ENCODE results near the gene CALM3. TPM values are rescaled to one million over a fixed set of nuclear protein-coding genes. Genes with fewer than 3 reads are reported as not detected.

Gene CALM3
- total and polyA plus RNA-seq, 7 donors = 127 to 375 (median 183) TPM

DNA sequence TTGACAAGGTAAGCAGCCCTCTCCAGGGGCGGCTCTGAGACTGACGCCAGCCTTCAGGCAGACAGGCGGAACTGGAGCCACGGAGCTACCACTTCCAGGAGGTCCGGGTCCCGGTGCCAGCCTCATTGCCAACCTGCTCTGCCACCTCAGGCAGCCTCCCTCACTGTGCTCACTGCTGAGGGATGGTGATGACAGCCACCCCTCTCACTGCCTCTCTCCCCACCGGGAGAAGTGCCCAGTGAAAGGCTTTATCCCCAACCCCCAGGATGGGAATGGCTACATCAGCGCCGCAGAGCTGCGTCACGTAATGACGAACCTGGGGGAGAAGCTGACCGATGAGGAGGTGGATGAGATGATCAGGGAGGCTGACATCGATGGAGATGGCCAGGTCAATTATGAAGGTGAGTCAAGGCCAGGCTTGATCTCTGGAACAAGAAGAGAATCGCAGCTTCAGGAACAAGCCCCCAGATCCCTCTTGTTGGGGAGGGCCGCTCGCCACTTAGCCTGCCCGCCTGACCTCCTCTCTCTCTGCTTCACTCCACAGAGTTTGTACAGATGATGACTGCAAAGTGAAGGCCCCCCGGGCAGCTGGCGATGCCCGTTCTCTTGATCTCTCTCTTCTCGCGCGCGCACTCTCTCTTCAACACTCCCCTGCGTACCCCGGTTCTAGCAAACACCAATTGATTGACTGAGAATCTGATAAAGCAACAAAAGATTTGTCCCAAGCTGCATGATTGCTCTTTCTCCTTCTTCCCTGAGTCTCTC, 7.6 kb downstream of the CALM3 start:
- Histone ChIP-seq H3K27me3 (no peaks in the 10 kb centered on the region), H3K27ac (no peak overlapping the region), H3K36me3 (peaks cover 26 to 49% (median 45%) of the 10 kb centered on the region in 4 donors), H3K4me1 (peaks cover 0 to 24% (median 20%) of the 10 kb centered on the region in 4 donors), H3K4me3 (no peak overlapping the region), H3K9me3 (no peaks in the 10 kb centered on the region)
- TF ChIP-seq POLR2A (IDR thresholded peaks at IDR 0.05) (no peak), POLR2AphosphoS5 (IDR thresholded peaks at IDR 0.05) (no peak), EP300 (IDR thresholded peaks at IDR 0.05) (no peak)
- TF ChIP-seq, protein P1, sequence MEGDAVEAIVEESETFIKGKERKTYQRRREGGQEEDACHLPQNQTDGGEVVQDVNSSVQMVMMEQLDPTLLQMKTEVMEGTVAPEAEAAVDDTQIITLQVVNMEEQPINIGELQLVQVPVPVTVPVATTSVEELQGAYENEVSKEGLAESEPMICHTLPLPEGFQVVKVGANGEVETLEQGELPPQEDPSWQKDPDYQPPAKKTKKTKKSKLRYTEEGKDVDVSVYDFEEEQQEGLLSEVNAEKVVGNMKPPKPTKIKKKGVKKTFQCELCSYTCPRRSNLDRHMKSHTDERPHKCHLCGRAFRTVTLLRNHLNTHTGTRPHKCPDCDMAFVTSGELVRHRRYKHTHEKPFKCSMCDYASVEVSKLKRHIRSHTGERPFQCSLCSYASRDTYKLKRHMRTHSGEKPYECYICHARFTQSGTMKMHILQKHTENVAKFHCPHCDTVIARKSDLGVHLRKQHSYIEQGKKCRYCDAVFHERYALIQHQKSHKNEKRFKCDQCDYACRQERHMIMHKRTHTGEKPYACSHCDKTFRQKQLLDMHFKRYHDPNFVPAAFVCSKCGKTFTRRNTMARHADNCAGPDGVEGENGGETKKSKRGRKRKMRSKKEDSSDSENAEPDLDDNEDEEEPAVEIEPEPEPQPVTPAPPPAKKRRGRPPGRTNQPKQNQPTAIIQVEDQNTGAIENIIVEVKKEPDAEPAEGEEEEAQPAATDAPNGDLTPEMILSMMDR (IDR thresholded peaks at IDR 0.05) = no peak
- WGBS, 2 donors = 93 to 96% methylated on average over 27 of the region's 27 CpGs
- peak; percentile 58 for DNase-seq
- intact Hi-C loops (cut with DNase I) = loop anchor here (10.0 kb wide), 1 partner anchor 246 kb away; the partner anchor contains the start of gene AP2S1

DNA sequence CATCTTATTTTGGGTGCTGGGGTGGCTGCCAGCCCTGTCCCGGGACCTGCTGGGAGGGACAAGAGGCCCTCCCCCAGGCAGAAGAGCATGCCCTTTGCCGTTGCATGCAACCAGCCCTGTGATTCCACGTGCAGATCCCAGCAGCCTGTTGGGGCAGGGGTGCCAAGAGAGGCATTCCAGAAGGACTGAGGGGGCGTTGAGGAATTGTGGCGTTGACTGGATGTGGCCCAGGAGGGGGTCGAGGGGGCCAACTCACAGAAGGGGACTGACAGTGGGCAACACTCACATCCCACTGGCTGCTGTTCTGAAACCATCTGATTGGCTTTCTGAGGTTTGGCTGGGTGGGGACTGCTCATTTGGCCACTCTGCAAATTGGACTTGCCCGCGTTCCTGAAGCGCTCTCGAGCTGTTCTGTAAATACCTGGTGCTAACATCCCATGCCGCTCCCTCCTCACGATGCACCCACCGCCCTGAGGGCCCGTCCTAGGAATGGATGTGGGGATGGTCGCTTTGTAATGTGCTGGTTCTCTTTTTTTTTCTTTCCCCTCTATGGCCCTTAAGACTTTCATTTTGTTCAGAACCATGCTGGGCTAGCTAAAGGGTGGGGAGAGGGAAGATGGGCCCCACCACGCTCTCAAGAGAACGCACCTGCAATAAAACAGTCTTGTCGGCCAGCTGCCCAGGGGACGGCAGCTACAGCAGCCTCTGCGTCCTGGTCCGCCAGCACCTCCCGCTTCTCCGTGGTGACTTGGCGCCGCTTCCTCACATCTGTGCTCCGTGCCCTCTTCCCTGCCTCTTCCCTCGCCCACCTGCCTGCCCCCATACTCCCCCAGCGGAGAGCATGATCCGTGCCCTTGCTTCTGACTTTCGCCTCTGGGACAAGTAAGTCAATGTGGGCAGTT, 8.6 kb downstream of the CALM3 start:
- H3K27ac ChIP-seq = no peak overlapping the region
- WGBS, 2 donors = 76 to 83% methylated on average over 30 of the region's 30 CpGs
- no peaks in the 10 kb centered on the region for H3K9me3 ChIP-seq
- peak; percentile 60 for DNase-seq
- no peak overlapping the region for H3K4me3 ChIP-seq
- H3K4me1 ChIP-seq = peaks cover 0 to 18% (median 12%) of the 10 kb centered on the region in 4 donors
- intact Hi-C loops (cut with DNase I) = loop anchor here (10.0 kb wide), 1 partner anchor 245 kb away; the partner anchor contains the start of gene AP2S1
- H3K36me3 ChIP-seq = peaks cover 26 to 49% (median 45%) of the 10 kb centered on the region in 4 donors
- no peaks in the 10 kb centered on the region for H3K27me3 ChIP-seq
- TF ChIP-seq POLR2A (IDR thresholded peaks at IDR 0.05) = no peak
- TF ChIP-seq EP300 (IDR thresholded peaks at IDR 0.05) = no peak
- TF ChIP-seq, protein P1 (IDR thresholded peaks at IDR 0.05) = no peak
- TF ChIP-seq POLR2AphosphoS5 (IDR thresholded peaks at IDR 0.05) = no peak

DNA sequence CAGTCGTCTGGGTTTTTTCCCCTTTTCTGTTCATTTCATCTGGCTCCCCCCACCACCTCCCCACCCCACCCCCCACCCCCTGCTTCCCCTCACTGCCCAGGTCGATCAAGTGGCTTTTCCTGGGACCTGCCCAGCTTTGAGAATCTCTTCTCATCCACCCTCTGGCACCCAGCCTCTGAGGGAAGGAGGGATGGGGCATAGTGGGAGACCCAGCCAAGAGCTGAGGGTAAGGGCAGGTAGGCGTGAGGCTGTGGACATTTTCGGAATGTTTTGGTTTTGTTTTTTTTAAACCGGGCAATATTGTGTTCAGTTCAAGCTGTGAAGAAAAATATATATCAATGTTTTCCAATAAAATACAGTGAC, 9.3 kb downstream of the CALM3 start:
- no peaks in the 10 kb centered on the region for H3K27me3 ChIP-seq
- WGBS, 2 donors = 62 to 77% methylated on average over 5 of the region's 5 CpGs
- no peak overlapping the region for H3K4me3 ChIP-seq
- no peaks in the 10 kb centered on the region for H3K9me3 ChIP-seq
- TF ChIP-seq POLR2A (IDR thresholded peaks at IDR 0.05) (no peak), EP300 (IDR thresholded peaks at IDR 0.05) (no peak), POLR2AphosphoS5 (IDR thresholded peaks at IDR 0.05) (no peak)
- TF ChIP-seq, protein P1 (IDR thresholded peaks at IDR 0.05) = no peak
- intact Hi-C loops (cut with DNase I) = no loop called here
- DNase-seq = peak; percentile 58
- H3K4me1 ChIP-seq = peaks cover 0 to 12% (median 6%) of the 10 kb centered on the region in 4 donors
- H3K27ac ChIP-seq = no peak overlapping the region
- H3K36me3 ChIP-seq = peaks cover 26 to 49% (median 45%) of the 10 kb centered on the region in 4 donors

DNA sequence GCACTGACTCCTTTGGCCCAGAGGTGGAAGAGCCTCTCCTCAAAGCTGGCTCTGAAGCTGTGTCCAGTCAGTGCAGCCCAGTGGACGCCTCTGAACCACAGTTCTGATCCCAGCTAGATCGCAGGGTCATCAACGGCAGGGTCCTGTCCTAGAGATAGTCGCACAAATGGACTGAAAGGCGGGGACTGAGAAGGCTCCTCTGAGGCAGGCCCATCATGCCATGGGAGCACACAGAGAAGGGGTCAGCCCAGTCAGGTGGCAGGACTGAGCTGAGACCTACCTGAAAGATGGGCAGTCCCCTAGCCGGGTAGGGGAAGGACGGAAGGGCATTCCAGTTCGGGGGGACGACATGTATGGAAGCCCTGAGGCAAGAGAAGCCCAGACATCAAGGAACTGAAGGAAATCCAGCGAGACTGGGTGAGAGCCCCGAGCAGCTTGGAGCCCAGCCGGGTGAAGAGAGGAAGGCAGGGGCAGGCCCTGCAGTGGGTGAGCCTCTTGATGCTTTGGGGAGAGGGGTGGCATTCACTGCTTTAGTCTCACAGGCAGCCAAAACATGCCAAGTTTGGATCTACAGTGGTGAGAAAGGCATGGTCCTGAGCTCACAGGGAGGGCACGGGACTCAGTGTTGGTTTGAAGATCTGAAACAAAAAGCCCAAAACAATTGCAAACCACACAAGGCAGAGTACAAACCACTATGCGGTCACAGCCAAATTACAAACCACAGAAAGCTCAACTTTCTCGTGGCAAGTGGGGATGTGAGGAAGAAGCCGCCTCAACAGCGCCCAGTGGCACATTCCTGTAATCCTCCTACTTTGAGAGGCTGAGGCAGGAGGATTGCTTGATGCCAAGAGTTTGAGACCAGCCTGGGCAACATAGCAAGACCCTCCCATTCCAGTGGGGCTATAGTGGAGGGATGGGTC, 10.0 kb downstream of the CALM3 start:
- intact Hi-C loops (cut with DNase I) = no loop called here
- H3K4me3 ChIP-seq = no peak overlapping the region
- peaks cover 0 to 4% (median 2%) of the 10 kb centered on the region in 4 donors for H3K4me1 ChIP-seq
- H3K27me3 ChIP-seq = no peaks in the 10 kb centered on the region
- H3K27ac ChIP-seq = no peak overlapping the region
- H3K9me3 ChIP-seq = no peaks in the 10 kb centered on the region
- TF ChIP-seq EP300 (IDR thresholded peaks at IDR 0.05) (no peak), POLR2AphosphoS5 (IDR thresholded peaks at IDR 0.05) (no peak), POLR2A (IDR thresholded peaks at IDR 0.05) (no peak)
- TF ChIP-seq, protein P1 (IDR thresholded peaks at IDR 0.05) = no peak
- DNase-seq = peak; percentile 56
- 63 to 78% methylated on average over 17 of the region's 17 CpGs for WGBS, 2 donors
- peaks cover 26 to 44% (median 41%) of the 10 kb centered on the region in 4 donors for H3K36me3 ChIP-seq

All from sigmoid colon (tissue), 7 donors.